ENCODE results near the gene IVD.

GRCh38 chr15:40452296-40453090 lies 46.9 kb downstream of the IVD start:
- TF ChIP-seq CTCF (conservative IDR thresholded peaks at IDR 0.05): no peak
- no peak for TF ChIP-seq ZFX (IDR thresholded peaks at IDR 0.05)
